SK-N-SH (cell line): ENCODE data around the gene TMEM126B. TPM values are rescaled to one million over a fixed set of nuclear protein-coding genes. Genes with fewer than 3 reads are reported as not detected.
"Not testable (repeated sequence)": the region's sequence is repeated elsewhere in the genome, so short reads cannot be mapped to it uniquely, and the experiment has no call there.

Experiments used
- CTCF ChIA-PET: fragments of 300-600, 350-600 bp; formaldehyde crosslinking; extraction: SDS; loops from one replicate; lab custom pipeline; 2021; lab: Yijun Ruan, JAX
- POLR2A ChIA-PET: fragments of 350-600 bp; sonication (Branson Sonifier 250); formaldehyde crosslinking; extraction: SDS; loops from one replicate; lab custom pipeline; 2020; ENCODE audit warnings: antibody characterized with exemption, inconsistent platforms; lab: Yijun Ruan, JAX
- DNase-seq: peaks from one replicate; pipeline ENCODE4 v3.0.0; 2012
- H2AFZ ChIP-seq: fragments of 200-600 bp; sonication (generic); 2 replicates; pipeline ENCODE4 v1.8.1; 2016; ENCODE audit warnings: antibody characterized with exemption, mild to moderate bottlenecking, low read depth
- H3F3A ChIP-seq: fragments of 200-600 bp; sonication (generic); replicated peaks from 2 replicates; pipeline ENCODE3; 2016; ENCODE audit warnings: antibody characterized with exemption, mild to moderate bottlenecking; ENCODE audit not compliant: insufficient read depth
- H3K27ac ChIP-seq, 2 experiments: fragments of 200-500 bp in 1 of 2; fragments of 200-600 bp in 1 of 2; sonication (Bioruptor generic) in 1 of 2; sonication (generic), shearing (Covaris generic) in 1 of 2; 2 replicates each; pipeline versions ENCODE4 v1.5.1 to v1.6.1; 2014 to 2016; ENCODE audit warnings: low read depth in 2 of 2, inconsistent platforms in 1 of 2, low read length in 1 of 2, mild to moderate bottlenecking in 1 of 2, mixed read lengths in 1 of 2
- H3K27me3 ChIP-seq: fragments of 200-600 bp; sonication (generic), shearing (Covaris generic); 2 replicates; pipeline ENCODE4 v1.6.1; 2016; ENCODE audit warnings: mixed run types; ENCODE audit not compliant: insufficient read depth
- H3K36me3 ChIP-seq, 2 experiments: fragments of 200-500 bp in 1 of 2; fragments of 200-600 bp in 1 of 2; sonication (Bioruptor generic) in 1 of 2; sonication (generic) in 1 of 2; replicated peaks in 1 of 2; 2 replicates each; pipeline versions ENCODE3 to v1.5.1; 2014 to 2016; ENCODE audit warnings: low read length in 1 of 2, mild to moderate bottlenecking in 1 of 2; ENCODE audit not compliant: insufficient read depth in 2 of 2, control insufficient read depth in 1 of 2
- H3K4me1 ChIP-seq, 2 experiments: fragments of 200-500 bp in 1 of 2; fragments of 200-600 bp in 1 of 2; sonication (Bioruptor generic) in 1 of 2; sonication (generic), shearing (Covaris generic) in 1 of 2; 2 replicates each; pipeline versions ENCODE4 v1.5.1 to v1.6.1; 2014 to 2016; ENCODE audit warnings: low read depth in 1 of 2, low read length in 1 of 2, mixed run types in 1 of 2; ENCODE audit not compliant: insufficient read depth in 2 of 2, control insufficient read depth in 1 of 2
- H3K4me2 ChIP-seq: fragments of 200-600 bp; sonication (generic), shearing (Covaris generic); 2 replicates; pipeline ENCODE4 v1.6.1; 2017; ENCODE audit warnings: mixed run types
- H3K4me3 ChIP-seq, 2 experiments: fragments of 200-500 bp in 1 of 2; fragments of 200-600 bp in 1 of 2; sonication (Bioruptor generic) in 1 of 2; sonication (generic), shearing (Covaris generic) in 1 of 2; 2 replicates each; pipeline versions ENCODE4 v1.5.1 to v1.8.1; 2014 to 2016; ENCODE audit warnings: low read depth in 2 of 2, inconsistent platforms in 1 of 2, low read length in 1 of 2, mild to moderate bottlenecking in 1 of 2, mixed read lengths in 1 of 2, moderate library complexity in 1 of 2
- H3K79me2 ChIP-seq: fragments of 200-600 bp; sonication (generic); 2 replicates; pipeline ENCODE4 v1.8.1; 2017; ENCODE audit warnings: mild to moderate bottlenecking; ENCODE audit not compliant: insufficient read depth
- H3K9ac ChIP-seq: fragments of 200-600 bp; sonication (generic); 2 replicates; pipeline ENCODE4 v1.6.1; 2017; ENCODE audit warnings: mixed run types
- H3K9me2 ChIP-seq: fragments of 200-600 bp; sonication (generic); 2 replicates; pipeline ENCODE4 v1.6.1; 2017; ENCODE audit warnings: mixed run types
- H3K9me3 ChIP-seq: fragments of 200-600 bp; sonication (generic); 2 replicates; pipeline ENCODE4 v1.6.1; 2017; ENCODE audit warnings: mixed run types, mild to moderate bottlenecking, moderate library complexity
- H4K20me1 ChIP-seq: fragments of 200-600 bp; sonication (generic); 2 replicates; pipeline ENCODE4 v1.6.1; 2017; ENCODE audit warnings: mild to moderate bottlenecking, mixed run types; ENCODE audit not compliant: insufficient read depth
- CHD2 ChIP-seq: fragments of 150-350 bp; IDR thresholded peaks from 2 replicates; pipeline ENCODE4 v1.6.1; 2018; ENCODE audit warnings: low read length; ENCODE audit not compliant: partially characterized antibody
- EZH2phosphoT487 ChIP-seq: fragments of 200-600 bp; sonication (generic); IDR thresholded peaks from 2 replicates; pipeline ENCODE4 v1.6.1; 2017; ENCODE audit warnings: low read depth, mixed run types, mild to moderate bottlenecking, antibody characterized with exemption, moderate library complexity, borderline replicate concordance
- FOXJ3 ChIP-seq: sonication (generic); formaldehyde crosslinking; IDR thresholded peaks from 2 replicates; pipeline ENCODE4 v1.5.1; 2020; ENCODE audit warnings: mild to moderate bottlenecking, missing genetic modification reagents
- FOXM1 ChIP-seq: IDR thresholded peaks from 2 replicates; pipeline ENCODE4 v1.4.0; 2012; ENCODE audit warnings: low read depth, mild to moderate bottlenecking
- IRF3 ChIP-seq: fragments of 150-350 bp; IDR thresholded peaks from 2 replicates; pipeline ENCODE4 v1.6.1; 2016; ENCODE audit warnings: mild to moderate bottlenecking, low read depth, low read length
- MAX ChIP-seq: IDR thresholded peaks from 2 replicates; pipeline ENCODE4 v1.4.0; 2012; ENCODE audit warnings: low read depth
- MEF2A ChIP-seq: IDR thresholded peaks from 2 replicates; pipeline ENCODE4 v1.4.0; 2012; ENCODE audit warnings: low read depth, borderline replicate concordance
- NFIC ChIP-seq: IDR thresholded peaks from 2 replicates; pipeline ENCODE4 v1.4.0; 2012; ENCODE audit warnings: borderline replicate concordance
- RCOR1 ChIP-seq: fragments of 150-350 bp; IDR thresholded peaks from 2 replicates; pipeline ENCODE4 v1.6.1; 2017; ENCODE audit warnings: antibody characterized with exemption, low read length
- REST ChIP-seq: IDR thresholded peaks from 2 replicates; pipeline ENCODE4 v1.6.1; 2012; ENCODE audit warnings: mild to moderate bottlenecking, low read depth, low read length, moderate library complexity
- SMC3 ChIP-seq: IDR thresholded peaks from 2 replicates; pipeline ENCODE4 v1.6.1; 2012; ENCODE audit warnings: low read depth, low read length, improper control_type of control experiment
- TEAD4 ChIP-seq: IDR thresholded peaks from 2 replicates; pipeline ENCODE4 v1.4.0; 2012; ENCODE audit warnings: mild to moderate bottlenecking, borderline replicate concordance; ENCODE audit not compliant: insufficient read depth
- WGBS: methylation state at CpG from one replicate; pipeline ENCODE4 v1.1.6; 2017; ENCODE audit warnings: low lambda C conversion rate; 5-methylcytosine and 5-hydroxymethylcytosine counted together
- polyA plus RNA-seq, 3 experiments: library from polyadenylated mRNA; depleted of rRNA; stranded (reverse); fragments of >200 nt; gene quantifications; 2 replicates each; pipeline ENCODE4 v1.2.3, GENCODE V29; 2012

Gene TMEM126B
- polyA plus RNA-seq, 1 of the 3 experiments (the other 2 are of a cell fraction): 27.7 TPM

GRCh38 chr11:85602526-85603213 lies 25.7 kb upstream of the TMEM126B start:
- no peaks in the 10 kb centered on the region for H3K79me2 ChIP-seq
- no peak overlapping the region for H3K27ac ChIP-seq
- H4K20me1 ChIP-seq: no peaks in the 10 kb centered on the region
- no peak overlapping the region for H3K4me2 ChIP-seq
- no peak for DNase-seq
- no peak for TF ChIP-seq SMC3
- TF ChIP-seq EZH2phosphoT487: no peak
- no peak for TF ChIP-seq FOXM1
- TF ChIP-seq TEAD4: no peak
- TF ChIP-seq IRF3: no peak
- no peak for TF ChIP-seq MEF2A
- TF ChIP-seq CHD2: no peak
- TF ChIP-seq NFIC: no peak
- TF ChIP-seq FOXJ3 (CRISPR knock-in tag): no peak
- TF ChIP-seq REST: no peak
- peaks cover 0 to 3% of the 10 kb centered on the region in 2 experiments for H3K36me3 ChIP-seq
- no peaks in the 10 kb centered on the region for H3K27me3 ChIP-seq
- H3K9me2 ChIP-seq: no peaks in the 10 kb centered on the region; the same call in 1 of the 2 replicates
- WGBS: 95% methylated on average over 2 of the region's 2 CpGs
- H3K4me1 ChIP-seq: no peaks in the 10 kb centered on the region
- POLR2A ChIA-PET: no interaction called here
- H3K9ac ChIP-seq: no peak overlapping the region
- CTCF ChIA-PET: interaction anchor here (1.2 to 1.5 kb wide), 2 partner anchors 14 to 223 kb away, joined by 3 to 4 read pairs; no protein-coding TSS in a partner anchor
- H2AFZ ChIP-seq: no peak overlapping the region
- no peaks in the 10 kb centered on the region for H3K9me3 ChIP-seq
- H3F3A ChIP-seq: no peaks in the 10 kb centered on the region
- no peak overlapping the region for H3K4me3 ChIP-seq

- Histone ChIP-seq H3K27me3 (no peaks in the 10 kb centered on the region), H3K36me3 (peaks cover 0 to 3% of the 10 kb centered on the region in 2 experiments), H4K20me1 (no peaks in the 10 kb centered on the region), H3K27ac (no peak overlapping the region), H3K9me2 (no peaks in the 10 kb centered on the region), H3K4me2 (no peak overlapping the region), H3K4me3 (no peak overlapping the region), H3K9me3 (no peaks in the 10 kb centered on the region), H3F3A (no peaks in the 10 kb centered on the region), H3K4me1 (no peaks in the 10 kb centered on the region), H3K79me2 (no peaks in the 10 kb centered on the region), H2AFZ (no peak overlapping the region), H3K9ac (no peak overlapping the region)
- CTCF ChIA-PET: interaction anchor here (1.2 kb wide), 1 partner anchor 14 kb away, joined by 3 read pairs; no protein-coding TSS in a partner anchor
- POLR2A ChIA-PET: interaction anchor here (0.8 kb wide), 1 partner anchor 25 kb away, joined by 3 read pairs; the partner anchor contains the start of gene TMEM126B
- TF ChIP-seq FOXJ3 (CRISPR knock-in tag): no peak
- TF ChIP-seq MAX: no peak
- TF ChIP-seq RCOR1: no peak
- 33% methylated on average over 4 of the region's 4 CpGs for WGBS
- DNase-seq: no peak
Observed at GRCh38 chr11:85603220-85603619, 25.2 kb upstream of the TMEM126B start.

GRCh38 chr11:85606237-85606636 lies 22.2 kb upstream of the TMEM126B start:
- DNase-seq, CTCF ChIA-PET: not testable (repeated sequence)

GRCh38 chr11:85608621-85609020 lies 19.8 kb upstream of the TMEM126B start:
- H3K9me3 ChIP-seq, POLR2A ChIA-PET, CTCF ChIA-PET, H3K4me3 ChIP-seq, DNase-seq, H3K27me3 ChIP-seq, H3K79me2 ChIP-seq, H3K27ac ChIP-seq, H3K36me3 ChIP-seq, H3K9me2 ChIP-seq, H4K20me1 ChIP-seq, H3F3A ChIP-seq, H3K9ac ChIP-seq, H2AFZ ChIP-seq, H3K4me1 ChIP-seq, H3K4me2 ChIP-seq: not testable (repeated sequence)

More at GRCh38 chr11:85606237-85606636, 22.2 kb upstream of the TMEM126B start:
- H2AFZ ChIP-seq, H3K27ac ChIP-seq, H3K27me3 ChIP-seq, H3K4me2 ChIP-seq, H3K9me3 ChIP-seq, H3F3A ChIP-seq, H3K4me1 ChIP-seq, H4K20me1 ChIP-seq, H3K9me2 ChIP-seq, H3K4me3 ChIP-seq, H3K79me2 ChIP-seq, H3K9ac ChIP-seq, POLR2A ChIA-PET, H3K36me3 ChIP-seq: not testable (repeated sequence)
- 64% methylated on average over 3 of the region's 3 CpGs for WGBS
